GM12878 (cell line): ENCODE data around the gene SELPLG. TPM values are rescaled to one million over a fixed set of nuclear protein-coding genes. Genes with fewer than 3 reads are reported as not detected.
A peak's percentile ranks its signal among the peaks of the same experiment; 100 is the strongest.

ENCODE experiments used
- CHD1 ChIP-seq: IDR thresholded peaks from 2 replicates; pipeline ENCODE4 v1.6.1; 2012; ENCODE audit warnings: low read depth, low read length, improper control_type of control experiment
- CHD4 ChIP-seq: fragments of 200-600 bp; sonication (generic); IDR thresholded peaks from 2 replicates; pipeline ENCODE4 v1.6.1; 2016; ENCODE audit warnings: mild to moderate bottlenecking
- DPF2 ChIP-seq: fragments of 450-650 bp; IDR thresholded peaks from 2 replicates; pipeline ENCODE4 v1.6.1; 2017; ENCODE audit warnings: mild to moderate bottlenecking
- GABPA ChIP-seq: IDR thresholded peaks from 2 replicates; pipeline ENCODE4 v1.6.1; 2014; ENCODE audit warnings: antibody characterized with exemption, low read depth, mild to moderate bottlenecking, inconsistent platforms
- JUND ChIP-seq: IDR thresholded peaks from 2 replicates; pipeline ENCODE4 v1.6.1; 2012; ENCODE audit warnings: low read depth, mild to moderate bottlenecking, low read length, improper control_type of control experiment, moderate library complexity
- MTA3 ChIP-seq: IDR thresholded peaks from 2 replicates; pipeline ENCODE4 v1.6.1; 2012; ENCODE audit warnings: low read length, inconsistent platforms, borderline replicate concordance
- NFYB ChIP-seq: IDR thresholded peaks from 2 replicates; pipeline ENCODE4 v1.6.1; 2011; ENCODE audit warnings: low read depth, mild to moderate bottlenecking, low read length, improper control_type of control experiment, moderate library complexity; ENCODE audit not compliant: insufficient read depth
- POLR2A ChIP-seq: IDR thresholded peaks from 2 replicates; pipeline ENCODE4 v1.6.1; 2011; ENCODE audit warnings: low read depth, mild to moderate bottlenecking, low read length
- POLR2AphosphoS2 ChIP-seq: IDR thresholded peaks from 2 replicates; pipeline ENCODE4 v1.6.1; 2011; ENCODE audit warnings: low read depth, mild to moderate bottlenecking, low read length, improper control_type of control experiment, moderate library complexity
- POLR2AphosphoS5 ChIP-seq: IDR thresholded peaks from 2 replicates; pipeline ENCODE4 v1.6.1; 2011; ENCODE audit warnings: mild to moderate bottlenecking, low read length, inconsistent platforms
- SIX5 ChIP-seq: IDR thresholded peaks from 2 replicates; pipeline ENCODE4 v1.6.1; 2011; ENCODE audit warnings: mild to moderate bottlenecking, low read depth, low read length, moderate library complexity; ENCODE audit not compliant: severe bottlenecking
- TBL1XR1 ChIP-seq: IDR thresholded peaks from 2 replicates; pipeline ENCODE4 v1.6.1; 2012; ENCODE audit warnings: low read depth, low read length, improper control_type of control experiment
- polyA plus RNA-seq, 11 experiments: library from polyadenylated mRNA; depleted of rRNA in 4 of 11; unstranded in 6 of 11; stranded (reverse) in 5 of 11; fragments of >200 nt; fragmentation: Nextera tagmentation in 4 of 11; fragmentation: Illumina TruSeq in 1 of 11; extraction: Ambion mirVana in 4 of 11; extraction: Trizol in 1 of 11; gene quantifications; 1 replicate in 1 of 11; 2 replicates in 10 of 11; pipeline versions ENCODE4 v1.2.1 to v1.2.3, GENCODE V29; 2011 to 2016; ENCODE audit warnings: inconsistent platforms in 2 of 11, missing spikeins in 2 of 11, low read depth in 1 of 11
- total RNA-seq, 4 experiments: library from RNA; depleted of rRNA in 3 of 4; stranded (reverse); fragments of >200 nt in 3 of 4; fragmentation: Illumina TruSeq in 1 of 4; extraction: Trizol in 1 of 4; gene quantifications; 2 replicates each; pipeline versions ENCODE4 v1.2.1 to v1.2.3, GENCODE V29; 2013 to 2021
- TF ChIP-seq, protein P1 (sequence below): fragments of 450-650 bp; IDR thresholded peaks from 2 replicates; pipeline ENCODE4 v1.6.1; 2017; ENCODE audit warnings: mild to moderate bottlenecking, moderate library complexity

SELPLG gene
- total and polyA plus RNA-seq, 10 of the 15 experiments (the other 5 are each of a cell fraction or from before 2014, with no cell fraction given) = 3.2 to 32.3 (median 23.9) TPM

- TF ChIP-seq, protein P1, sequence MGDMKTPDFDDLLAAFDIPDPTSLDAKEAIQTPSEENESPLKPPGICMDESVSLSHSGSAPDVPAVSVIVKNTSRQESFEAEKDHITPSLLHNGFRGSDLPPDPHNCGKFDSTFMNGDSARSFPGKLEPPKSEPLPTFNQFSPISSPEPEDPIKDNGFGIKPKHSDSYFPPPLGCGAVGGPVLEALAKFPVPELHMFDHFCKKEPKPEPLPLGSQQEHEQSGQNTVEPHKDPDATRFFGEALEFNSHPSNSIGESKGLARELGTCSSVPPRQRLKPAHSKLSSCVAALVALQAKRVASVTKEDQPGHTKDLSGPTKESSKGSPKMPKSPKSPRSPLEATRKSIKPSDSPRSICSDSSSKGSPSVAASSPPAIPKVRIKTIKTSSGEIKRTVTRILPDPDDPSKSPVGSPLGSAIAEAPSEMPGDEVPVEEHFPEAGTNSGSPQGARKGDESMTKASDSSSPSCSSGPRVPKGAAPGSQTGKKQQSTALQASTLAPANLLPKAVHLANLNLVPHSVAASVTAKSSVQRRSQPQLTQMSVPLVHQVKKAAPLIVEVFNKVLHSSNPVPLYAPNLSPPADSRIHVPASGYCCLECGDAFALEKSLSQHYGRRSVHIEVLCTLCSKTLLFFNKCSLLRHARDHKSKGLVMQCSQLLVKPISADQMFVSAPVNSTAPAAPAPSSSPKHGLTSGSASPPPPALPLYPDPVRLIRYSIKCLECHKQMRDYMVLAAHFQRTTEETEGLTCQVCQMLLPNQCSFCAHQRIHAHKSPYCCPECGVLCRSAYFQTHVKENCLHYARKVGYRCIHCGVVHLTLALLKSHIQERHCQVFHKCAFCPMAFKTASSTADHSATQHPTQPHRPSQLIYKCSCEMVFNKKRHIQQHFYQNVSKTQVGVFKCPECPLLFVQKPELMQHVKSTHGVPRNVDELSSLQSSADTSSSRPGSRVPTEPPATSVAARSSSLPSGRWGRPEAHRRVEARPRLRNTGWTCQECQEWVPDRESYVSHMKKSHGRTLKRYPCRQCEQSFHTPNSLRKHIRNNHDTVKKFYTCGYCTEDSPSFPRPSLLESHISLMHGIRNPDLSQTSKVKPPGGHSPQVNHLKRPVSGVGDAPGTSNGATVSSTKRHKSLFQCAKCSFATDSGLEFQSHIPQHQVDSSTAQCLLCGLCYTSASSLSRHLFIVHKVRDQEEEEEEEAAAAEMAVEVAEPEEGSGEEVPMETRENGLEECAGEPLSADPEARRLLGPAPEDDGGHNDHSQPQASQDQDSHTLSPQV = no peak
- peak; percentile 84 for TF ChIP-seq JUND
- no peak for TF ChIP-seq SIX5
- TF ChIP-seq CHD1 = no peak
- TF ChIP-seq NFYB = no peak
- no peak for TF ChIP-seq POLR2AphosphoS2
- peak; percentile 55; the same call in 1 of the 2 replicates for TF ChIP-seq GABPA
- TF ChIP-seq POLR2AphosphoS5 = no peak
- 0 out of 2 replicates have a peak, but pooled peaks have one; percentile 47 for TF ChIP-seq MTA3
- no peak for TF ChIP-seq POLR2A
- TF ChIP-seq DPF2 = peak; percentile 21; the same call in 1 of the 2 replicates
- no peak for TF ChIP-seq TBL1XR1
- no peak for TF ChIP-seq CHD4
Observed at GRCh38 chr12:108573317-108573716, 60.4 kb downstream of the SELPLG start (continued).
